Measurements from ENCODE around the gene SLC26A6. TPM values are rescaled to one million over a fixed set of nuclear protein-coding genes. Genes with fewer than 3 reads are reported as not detected.

SLC26A6 gene
- polyA plus RNA-seq, 3 donors: 27.4 to 34.6 (median 33.1) TPM

Other genes with a start within 250 kb of the SLC26A6 start
- gene PLXNB1, start 205.4 kb downstream of the SLC26A6 start, polyA plus RNA-seq (ENCODE audit: insufficient read length in 3 of 3): 100 to 1,000 TPM; 181 to 239 (median 234) TPM
- gene CCDC51, start 195.3 kb downstream of the SLC26A6 start, polyA plus RNA-seq (ENCODE audit: insufficient read length in 3 of 3): 10 to 100 TPM; 28.7 to 32.9 (median 29.2) TPM
- gene TMA7, start 195.2 kb downstream of the SLC26A6 start, polyA plus RNA-seq (ENCODE audit: insufficient read length in 3 of 3): 100 to 1,000 TPM; 250 to 316 (median 307) TPM
- 10 to 100 TPM; 12.3 to 14.3 (median 13.2) TPM for gene ATRIP, start 188.7 kb downstream of the SLC26A6 start, polyA plus RNA-seq (ENCODE audit: insufficient read length in 3 of 3)
- gene SHISA5, start 131.3 kb downstream of the SLC26A6 start, polyA plus RNA-seq (ENCODE audit: insufficient read length in 3 of 3): 100 to 1,000 TPM; 101 to 126 (median 109) TPM
- 1 to 10 TPM; 5.3 to 6.2 (median 6.0) TPM for gene PFKFB4, start 78.7 kb downstream of the SLC26A6 start, polyA plus RNA-seq (ENCODE audit: insufficient read length in 3 of 3)
- gene UCN2, start 71.7 kb downstream of the SLC26A6 start, polyA plus RNA-seq (ENCODE audit: insufficient read length in 3 of 3): under 1 TPM; 0.26 to 0.51 (median 0.40) TPM
- 10 to 100 TPM; 24.4 to 31.6 (median 24.8) TPM for gene COL7A1, start 40.1 kb downstream of the SLC26A6 start, polyA plus RNA-seq (ENCODE audit: insufficient read length in 3 of 3)
- gene UQCRC1, start 25.8 kb downstream of the SLC26A6 start, polyA plus RNA-seq (ENCODE audit: insufficient read length in 3 of 3): 100 to 1,000 TPM; 310 to 328 (median 322) TPM
- gene TMEM89, start 13.7 kb downstream of the SLC26A6 start, polyA plus RNA-seq (ENCODE audit: insufficient read length in 3 of 3): not detected
- 1 to 10 TPM; 1.2 to 1.6 (median 1.3) TPM for gene CELSR3, start 27.4 kb upstream of the SLC26A6 start, polyA plus RNA-seq (ENCODE audit: insufficient read length in 3 of 3)
- gene NCKIPSD, start 50.5 kb upstream of the SLC26A6 start, polyA plus RNA-seq (ENCODE audit: insufficient read length in 3 of 3): 10 to 100 TPM; 21.0 to 22.8 (median 22.7) TPM
- gene IP6K2, start 81.8 kb upstream of the SLC26A6 start, polyA plus RNA-seq (ENCODE audit: insufficient read length in 3 of 3): 100 to 1,000 TPM; 200 to 263 (median 240) TPM
- 10 to 100 TPM; 36.9 to 45.6 (median 39.1) TPM for gene PRKAR2A, start 212.4 kb upstream of the SLC26A6 start, polyA plus RNA-seq (ENCODE audit: insufficient read length in 3 of 3)